Motor neuron (in vitro differentiated cells): ENCODE results near the gene COG6. TPM values are rescaled to one million over a fixed set of nuclear protein-coding genes. Genes with fewer than 3 reads are reported as not detected.

Experiments
- ATAC-seq, 8 experiments: fragments of 200-7000 bp; cut with Tn5 transposase; replicated peaks in 6 of 8; 2 replicates each; pipeline ENCODE4 v1.8.0; 2021; ENCODE audit warnings: mild to moderate bottlenecking in 8 of 8, moderate library complexity in 8 of 8
- H3K27ac ChIP-seq, 2 donors: fragments of 250-450 bp; sonication (Bioruptor Pico); 2 replicates each; pipeline ENCODE4 v1.9.0; 2021; ENCODE audit warnings: antibody characterized with exemption in 2 of 2, mild to moderate bottlenecking in 2 of 2, moderate library complexity in 1 of 2
- H3K4me1 ChIP-seq, 2 donors: fragments of 250-450 bp; sonication (Bioruptor Pico); replicated peaks in 1 of 2; 2 replicates each; pipeline ENCODE4 v1.6.1; 2021; ENCODE audit warnings: antibody characterized with exemption in 2 of 2, mild to moderate bottlenecking in 2 of 2, moderate library complexity in 1 of 2
- H3K4me3 ChIP-seq, 5 donors: fragments of 250-450 bp; sonication (Bioruptor Pico); 2 replicates each; pipeline ENCODE4 v1.9.0; 2021; ENCODE audit warnings: antibody characterized with exemption in 5 of 5, mild to moderate bottlenecking in 5 of 5, moderate library complexity in 4 of 5
- WGBS, 10 experiments: fragments of 450-650 bp; shearing (Covaris generic); methylation state at CpG; one replicate each; pipeline ENCODE4 v1.0.0; 2022; 5-methylcytosine and 5-hydroxymethylcytosine counted together
- in situ Hi-C, 9 experiments: fragments of 400-800 bp; cut with MboI; loops; one replicate each; pipeline ENCODE4 v1.15.0; 2021; ENCODE audit warnings: low sequenced_read_pairs in 9 of 9, low pct_unique_long_range_greater_than_20kb in 2 of 9; ENCODE audit not compliant: unreplicated experiment in 9 of 9
- total RNA-seq, 8 experiments: library from RNA; unstranded; fragments of 300-600 nt; gene quantifications; 2 replicates each; pipeline versions ENCODE4 v1.2.3 to v1.2.4, GENCODE V29; 2022

COG6 gene
- total RNA-seq, 8 experiments from 2014 or later = 15.1 to 47.0 (median 26.1) TPM

DNA sequence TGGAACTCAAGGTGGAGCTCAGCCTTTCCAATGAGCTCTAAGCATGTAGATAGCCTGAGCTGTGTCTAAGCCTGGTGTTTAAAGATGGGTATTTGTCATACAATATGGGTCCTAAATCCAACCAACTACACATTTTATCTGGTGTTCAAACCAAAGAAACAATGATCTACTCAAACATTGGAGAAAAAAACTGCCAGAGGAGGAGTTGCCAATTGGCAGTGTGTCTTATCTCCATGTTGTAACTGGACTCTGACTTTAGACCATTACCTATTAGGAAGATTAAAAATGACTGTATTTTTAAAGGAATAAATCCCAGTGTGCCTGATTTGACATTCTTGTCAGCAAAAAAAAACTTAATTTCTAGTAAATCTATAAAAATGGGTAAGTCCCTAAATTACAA, 96.3 kb downstream of the COG6 start:
- ATAC-seq = no peak
- in situ Hi-C loops = loop anchor here in 2 of 9 experiments (25.0 kb wide), 1 partner anchor 935 kb away; no protein-coding TSS in a partner anchor
- Histone ChIP-seq H3K27ac (no peak overlapping the region), H3K4me1 (no peaks in the 10 kb centered on the region), H3K4me3 (no peak overlapping the region)

GRCh38 chr13:39760521-39760920, 105.1 kb downstream of the COG6 start:
- in situ Hi-C loops = loop anchor here in 2 of 9 experiments (25.0 kb wide), 1 partner anchor 927 kb away; no protein-coding TSS in a partner anchor
- ATAC-seq = no peak
- 13 to 100% (median 73%) methylated on average over 1 of the region's 1 CpG; no CpG with 5 or more reads in 2 of the 10 experiments for WGBS, 10 experiments
- Histone ChIP-seq H3K4me3 (no peak overlapping the region), H3K27ac (no peak overlapping the region), H3K4me1 (no peaks in the 10 kb centered on the region)

- peak in 7 of 8 experiments; percentile 22 to 97 (median 64) for ATAC-seq
- Histone ChIP-seq H3K27ac (no peak overlapping the region), H3K4me1 (no peaks in the 10 kb centered on the region), H3K4me3 (no peak overlapping the region)
- in situ Hi-C loops = loop anchor here in 2 of 9 experiments (25.0 kb wide), 1 partner anchor 921 kb away; no protein-coding TSS in a partner anchor
- 0 to 100% (median 60%) methylated on average over 1 of the region's 2 CpGs; no CpG with 5 or more reads in 5 of the 10 experiments for WGBS, 10 experiments
Measured at GRCh38 chr13:39765801-39766463, 110.5 kb downstream of the COG6 start.

- 83 to 100% (median 96%) methylated on average over 1 to 2 of the region's 2 CpGs for WGBS, 10 experiments
- no peak overlapping the region for H3K27ac ChIP-seq
- in situ Hi-C loops = loop anchor here in 2 of 9 experiments (25.0 kb wide), 1 partner anchor 921 kb away; no protein-coding TSS in a partner anchor
- H3K4me1 ChIP-seq = no peaks in the 10 kb centered on the region
- H3K4me3 ChIP-seq = no peak overlapping the region
- peak in 1 of 8 experiments; percentile 57 for ATAC-seq
Measured at GRCh38 chr13:39766464-39767158, 111.1 kb downstream of the COG6 start.

GRCh38 chr13:39767791-39768517, 112.5 kb downstream of the COG6 start:
- no peak for ATAC-seq
- H3K4me1 ChIP-seq = no peaks in the 10 kb centered on the region
- no peak overlapping the region for H3K4me3 ChIP-seq
- no peak overlapping the region for H3K27ac ChIP-seq
- 40 to 100% (median 89%) methylated on average over 1 to 2 of the region's 3 CpGs; no CpG with 5 or more reads in 5 of the 10 experiments for WGBS, 10 experiments
- in situ Hi-C loops = loop anchor here in 2 of 9 experiments (25.0 kb wide), 1 partner anchor 919 kb away; no protein-coding TSS in a partner anchor

DNA sequence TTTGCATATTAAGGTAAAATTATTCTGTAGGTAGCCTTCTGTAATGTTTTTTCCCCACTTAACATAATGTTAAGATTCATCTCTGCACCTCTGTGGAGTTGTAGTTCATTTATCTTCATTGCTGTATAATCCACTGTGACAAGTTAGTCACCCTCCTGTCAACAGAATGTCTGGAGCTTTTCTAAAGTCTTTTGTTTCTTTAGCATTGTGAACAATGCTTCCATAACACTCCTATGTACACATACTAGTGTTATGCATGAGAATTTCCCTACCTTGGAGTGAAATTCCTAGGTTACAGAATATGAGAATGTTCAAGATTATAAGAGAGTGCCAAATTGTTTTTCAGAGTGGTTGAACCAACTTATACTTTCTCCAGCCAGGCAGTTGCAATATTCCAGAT, 113.5 kb downstream of the COG6 start:
- in situ Hi-C loops = loop anchor here in 2 of 9 experiments (25.0 kb wide), 1 partner anchor 918 kb away; no protein-coding TSS in a partner anchor
- no peaks in the 10 kb centered on the region for H3K4me1 ChIP-seq
- ATAC-seq = peak in 2 of 8 experiments; percentile 68 to 86
- no peak overlapping the region for H3K27ac ChIP-seq
- H3K4me3 ChIP-seq = no peak overlapping the region

- Histone ChIP-seq H3K27ac (no peak overlapping the region), H3K4me3 (no peak overlapping the region), H3K4me1 (no peaks in the 10 kb centered on the region)
- ATAC-seq = no peak
- in situ Hi-C loops = loop anchor here in 2 of 9 experiments (25.0 kb wide), 1 partner anchor 917 kb away; no protein-coding TSS in a partner anchor
- WGBS, 10 experiments = 83 to 100% (median 93%) methylated on average over 4 to 8 of the region's 9 CpGs
Measured at GRCh38 chr13:39770221-39771090, 115.0 kb downstream of the COG6 start.

DNA sequence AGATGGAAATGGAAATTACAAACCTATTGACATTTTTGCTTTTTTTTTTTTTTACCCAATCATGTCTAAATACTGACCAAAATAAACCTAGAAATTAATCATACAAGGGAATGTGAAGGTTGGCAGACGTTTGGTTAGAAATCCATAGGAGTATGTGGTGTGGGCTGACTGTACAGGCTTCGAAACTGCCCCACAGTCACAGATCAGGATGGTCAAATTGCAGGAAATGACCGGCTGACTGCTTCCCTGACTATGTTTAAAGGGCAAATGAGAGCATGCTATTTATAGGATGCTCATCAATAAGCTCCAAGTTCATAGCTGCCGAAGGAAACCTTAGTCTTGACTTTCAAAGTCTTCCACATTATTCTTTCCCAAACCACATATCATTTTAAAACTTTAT, 118.4 kb downstream of the COG6 start:
- H3K27ac ChIP-seq = no peak overlapping the region
- no peaks in the 10 kb centered on the region for H3K4me1 ChIP-seq
- no peak for ATAC-seq
- in situ Hi-C loops = loop anchor here in 2 of 9 experiments (25.0 kb wide), 1 partner anchor 913 kb away; no protein-coding TSS in a partner anchor
- 24 to 97% (median 76%) methylated on average over 1 to 4 of the region's 4 CpGs for WGBS, 10 experiments
- H3K4me3 ChIP-seq = no peak overlapping the region

GRCh38 chr13:39776439-39776838, 121.0 kb downstream of the COG6 start:
- no peaks in the 10 kb centered on the region for H3K4me1 ChIP-seq
- no peak for ATAC-seq
- WGBS, 10 experiments = 21 to 100% (median 87%) methylated on average over 2 to 3 of the region's 3 CpGs
- no peak overlapping the region for H3K27ac ChIP-seq
- no peak overlapping the region for H3K4me3 ChIP-seq
- in situ Hi-C loops = loop anchor here in 1 of 9 experiments (25.0 kb wide), 1 partner anchor 911 kb away; no protein-coding TSS in a partner anchor

DNA sequence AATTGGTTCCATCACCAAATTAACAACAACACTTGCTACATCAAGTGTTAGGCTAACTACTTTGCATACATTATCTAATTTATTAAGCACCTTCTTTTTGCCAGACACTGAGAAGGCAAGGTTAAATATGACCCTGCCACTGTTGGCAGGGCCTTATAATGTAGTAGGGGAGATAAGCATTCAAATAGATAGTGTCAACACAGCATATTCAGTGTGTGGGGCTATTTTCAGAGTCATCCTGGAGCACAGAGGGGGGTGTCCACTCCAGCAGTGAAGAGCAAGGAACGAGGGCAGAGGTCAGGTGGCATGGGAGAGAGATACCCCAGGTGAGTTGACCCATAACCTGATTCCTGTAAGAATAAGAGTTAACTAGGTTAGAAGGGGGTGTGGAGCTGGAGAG, 121.6 kb downstream of the COG6 start:
- no peaks in the 10 kb centered on the region for H3K4me1 ChIP-seq
- H3K27ac ChIP-seq = no peak overlapping the region
- WGBS, 10 experiments = 60 to 100% (median 100%) methylated on average over 1 of the region's 1 CpG; no CpG with 5 or more reads in 5 of the 10 experiments
- no peak for ATAC-seq
- in situ Hi-C loops = loop anchor here in 1 of 9 experiments (25.0 kb wide), 1 partner anchor 910 kb away; no protein-coding TSS in a partner anchor
- no peak overlapping the region for H3K4me3 ChIP-seq

DNA sequence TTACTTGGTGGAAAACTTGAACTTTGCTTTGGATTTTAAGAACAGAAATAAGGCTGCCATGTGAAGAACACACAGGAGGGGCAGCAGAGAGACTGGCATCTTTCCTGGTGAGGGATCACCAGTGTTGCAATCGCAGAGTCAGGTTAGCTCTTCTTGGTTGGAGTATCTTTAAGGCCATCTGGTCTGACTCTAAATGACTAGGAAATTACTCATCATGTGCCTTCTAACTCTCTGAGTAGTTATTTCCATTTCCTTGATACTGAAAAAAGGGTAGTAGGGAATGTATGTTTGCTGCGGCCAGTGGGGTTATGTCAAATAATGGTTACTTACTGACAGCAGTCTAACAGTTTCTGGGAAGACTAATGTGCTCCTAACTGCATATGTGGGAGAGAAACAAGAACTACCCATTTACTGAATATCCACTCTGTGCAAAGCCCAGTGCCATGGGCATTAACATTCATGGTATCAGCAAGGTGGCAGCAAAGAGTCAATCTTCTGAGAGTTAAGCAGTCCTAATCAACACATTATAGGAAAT, 122.1 kb downstream of the COG6 start:
- Histone ChIP-seq H3K4me3 (no peak overlapping the region), H3K27ac (no peak overlapping the region), H3K4me1 (no peaks in the 10 kb centered on the region)
- 60 to 100% (median 94%) methylated on average over 1 to 2 of the region's 2 CpGs; no CpG with 5 or more reads in 4 of the 10 experiments for WGBS, 10 experiments
- in situ Hi-C loops = loop anchor here in 1 of 9 experiments (25.0 kb wide), 1 partner anchor 910 kb away; no protein-coding TSS in a partner anchor
- peak in 3 of 8 experiments; percentile 67 to 89 (median 89) for ATAC-seq
